Measurements from ENCODE around the gene LYRM4. TPM values are rescaled to one million over a fixed set of nuclear protein-coding genes. Genes with fewer than 3 reads are reported as not detected.

LYRM4 gene
- total RNA-seq, 2 experiments from 2014 or later, result 24.8 to 28.1 TPM

DNA sequence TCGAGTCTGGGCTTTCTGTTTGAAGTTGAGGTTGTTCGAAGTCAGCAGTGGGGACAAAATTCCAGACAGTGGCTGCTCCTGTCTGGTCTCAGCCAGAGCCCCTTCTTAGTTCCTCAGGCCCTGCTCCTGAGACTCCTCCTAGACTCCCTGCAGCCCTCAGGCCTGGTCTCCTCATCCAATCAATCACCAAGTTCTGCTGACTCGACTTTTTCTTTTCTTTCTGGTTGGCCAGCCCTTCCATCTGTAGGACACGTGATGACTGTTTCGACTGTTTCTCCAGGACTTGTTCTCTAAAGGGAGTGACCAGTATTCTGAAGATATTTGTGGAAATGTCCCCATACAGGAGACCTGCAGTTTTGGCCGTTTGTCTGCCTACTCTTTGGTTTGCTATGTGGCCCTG lies 156.1 kb downstream of the LYRM4 start:
- Mint-ChIP-seq H3K36me3 (ENCODE audit: low read depth) (no peaks in the 10 kb centered on the region), H3K9me3 (no peaks in the 10 kb centered on the region), H3K4me1 (ENCODE audit: low read depth) (no peaks in the 10 kb centered on the region), H3K4me3 (no peak overlapping the region), H3K27me3 (no peaks in the 10 kb centered on the region), H3K27ac (no peak overlapping the region)
- Histone ChIP-seq H3K4me1 (ENCODE audit: insufficient read depth, low read length) (no peaks in the 10 kb centered on the region), H3K27ac (ENCODE audit: low read depth in 1 of 2, low read length in 2 of 2) (no peak overlapping the region), H3K4me3 (ENCODE audit: low read length) (no peak overlapping the region), H3K36me3 (ENCODE audit: insufficient read depth, low read length) (no peaks in the 10 kb centered on the region), H3K27me3 (ENCODE audit: control insufficient read depth in 1 of 2, insufficient read depth in 2 of 2, low read length in 2 of 2) (no peaks in the 10 kb centered on the region), H3K9me3 (ENCODE audit: control insufficient read depth in 1 of 2, insufficient read depth in 1 of 2, low read length in 2 of 2) (no peaks in the 10 kb centered on the region)
- POLR2A ChIA-PET, result no interaction called here
- no peak for DNase-seq
- TF ChIP-seq, protein P1, sequence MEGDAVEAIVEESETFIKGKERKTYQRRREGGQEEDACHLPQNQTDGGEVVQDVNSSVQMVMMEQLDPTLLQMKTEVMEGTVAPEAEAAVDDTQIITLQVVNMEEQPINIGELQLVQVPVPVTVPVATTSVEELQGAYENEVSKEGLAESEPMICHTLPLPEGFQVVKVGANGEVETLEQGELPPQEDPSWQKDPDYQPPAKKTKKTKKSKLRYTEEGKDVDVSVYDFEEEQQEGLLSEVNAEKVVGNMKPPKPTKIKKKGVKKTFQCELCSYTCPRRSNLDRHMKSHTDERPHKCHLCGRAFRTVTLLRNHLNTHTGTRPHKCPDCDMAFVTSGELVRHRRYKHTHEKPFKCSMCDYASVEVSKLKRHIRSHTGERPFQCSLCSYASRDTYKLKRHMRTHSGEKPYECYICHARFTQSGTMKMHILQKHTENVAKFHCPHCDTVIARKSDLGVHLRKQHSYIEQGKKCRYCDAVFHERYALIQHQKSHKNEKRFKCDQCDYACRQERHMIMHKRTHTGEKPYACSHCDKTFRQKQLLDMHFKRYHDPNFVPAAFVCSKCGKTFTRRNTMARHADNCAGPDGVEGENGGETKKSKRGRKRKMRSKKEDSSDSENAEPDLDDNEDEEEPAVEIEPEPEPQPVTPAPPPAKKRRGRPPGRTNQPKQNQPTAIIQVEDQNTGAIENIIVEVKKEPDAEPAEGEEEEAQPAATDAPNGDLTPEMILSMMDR (IDR thresholded peaks at IDR 0.05), result no peak
- ATAC-seq (ENCODE audit: poor library complexity), result no peak
- CTCF ChIA-PET, result no interaction called here
- intact Hi-C loops (cut with DNase I, micrococcal nuclease), result no loop called here

DNA sequence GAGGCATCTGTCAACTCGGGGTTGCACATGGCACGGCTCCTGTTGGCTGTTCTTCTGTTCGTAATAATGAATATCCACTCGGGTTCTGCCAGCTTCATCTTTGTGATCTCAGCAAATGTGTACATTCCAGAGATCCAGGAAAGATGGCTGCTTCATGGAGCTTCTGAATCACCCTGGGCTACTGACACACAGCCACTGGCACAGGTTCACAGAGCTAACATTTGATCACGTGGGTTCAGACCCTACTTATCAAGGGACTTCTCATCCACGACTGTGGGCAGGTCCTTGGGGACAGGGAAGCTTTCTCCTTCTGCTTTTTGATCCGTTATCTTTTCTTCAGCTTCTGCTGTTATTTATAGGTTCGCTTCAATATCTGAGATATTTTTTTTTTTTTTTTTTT lies 157.5 kb downstream of the LYRM4 start:
- ChIA-PET POLR2A (no interaction called here), CTCF (no interaction called here)
- Mint-ChIP-seq H3K9me3 (no peaks in the 10 kb centered on the region), H3K27ac (no peak overlapping the region), H3K36me3 (ENCODE audit: low read depth) (no peaks in the 10 kb centered on the region), H3K4me1 (ENCODE audit: low read depth) (no peaks in the 10 kb centered on the region), H3K27me3 (no peaks in the 10 kb centered on the region), H3K4me3 (no peak overlapping the region)
- no peaks in the 10 kb centered on the region for H3K4me1 ChIP-seq (ENCODE audit: insufficient read depth, low read length)
- H3K27ac ChIP-seq (ENCODE audit: low read depth in 1 of 2, low read length in 2 of 2), result no peak overlapping the region
- DNase-seq (no peak), ATAC-seq (ENCODE audit: poor library complexity) (no peak)
- H3K27me3 ChIP-seq (ENCODE audit: control insufficient read depth in 1 of 2, insufficient read depth in 2 of 2, low read length in 2 of 2), result no peaks in the 10 kb centered on the region
- TF ChIP-seq, protein P1 (IDR thresholded peaks at IDR 0.05), result no peak
- H3K4me3 ChIP-seq (ENCODE audit: low read length), result no peak overlapping the region
- intact Hi-C loops (cut with DNase I, micrococcal nuclease), result no loop called here
- H3K36me3 ChIP-seq (ENCODE audit: insufficient read depth, low read length), result no peaks in the 10 kb centered on the region
- no peaks in the 10 kb centered on the region for H3K9me3 ChIP-seq (ENCODE audit: control insufficient read depth in 1 of 2, insufficient read depth in 1 of 2, low read length in 2 of 2)

DNA sequence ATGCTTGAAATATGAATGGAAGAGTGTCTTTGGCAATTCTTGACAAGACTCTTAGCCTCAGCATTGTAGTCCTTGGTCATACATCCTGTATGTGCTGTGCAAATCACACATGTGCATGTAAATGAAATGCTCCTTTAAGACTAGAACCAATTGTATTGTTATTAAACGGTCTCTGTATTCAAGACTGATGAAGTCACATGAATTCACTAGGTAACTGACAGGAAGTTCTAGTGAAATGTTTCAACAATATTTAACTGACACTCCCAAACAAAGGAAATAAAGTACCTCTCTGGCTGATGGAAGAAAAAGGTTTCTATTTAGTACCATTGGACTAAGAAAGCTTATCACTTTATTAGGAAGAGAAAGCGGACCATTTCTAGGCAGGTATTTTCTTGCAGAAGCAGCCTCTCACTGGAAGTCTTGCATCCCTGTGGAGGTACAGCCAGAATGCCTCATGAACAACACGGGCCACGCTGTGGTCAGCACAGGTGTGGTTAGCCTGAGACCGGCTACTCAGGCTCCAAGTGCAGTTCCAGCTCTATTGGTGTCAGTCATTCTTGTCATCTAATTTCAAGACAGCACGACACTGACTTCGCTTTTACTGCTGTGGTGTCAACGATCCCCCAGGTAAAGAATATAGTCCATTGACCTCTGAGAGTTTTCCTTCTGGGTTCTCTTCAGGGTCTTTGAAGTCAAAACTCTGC lies 158.3 kb downstream of the LYRM4 start:
- no peaks in the 10 kb centered on the region for H3K36me3 ChIP-seq (ENCODE audit: insufficient read depth, low read length)
- no peaks in the 10 kb centered on the region for H3K4me1 Mint-ChIP-seq (ENCODE audit: low read depth)
- CTCF ChIA-PET, result no interaction called here
- POLR2A ChIA-PET, result no interaction called here
- H3K27ac Mint-ChIP-seq, result no peak overlapping the region
- no peaks in the 10 kb centered on the region for H3K4me1 ChIP-seq (ENCODE audit: insufficient read depth, low read length)
- H3K4me3 ChIP-seq (ENCODE audit: low read length), result no peak overlapping the region
- no peaks in the 10 kb centered on the region for H3K9me3 Mint-ChIP-seq
- intact Hi-C loops (cut with DNase I, micrococcal nuclease), result no loop called here
- no peaks in the 10 kb centered on the region for H3K27me3 Mint-ChIP-seq
- DNase-seq, result no peak
- H3K9me3 ChIP-seq (ENCODE audit: control insufficient read depth in 1 of 2, insufficient read depth in 1 of 2, low read length in 2 of 2), result no peaks in the 10 kb centered on the region
- no peak for ATAC-seq (ENCODE audit: poor library complexity)
- no peaks in the 10 kb centered on the region for H3K36me3 Mint-ChIP-seq (ENCODE audit: low read depth)
- H3K27me3 ChIP-seq (ENCODE audit: control insufficient read depth in 1 of 2, insufficient read depth in 2 of 2, low read length in 2 of 2), result no peaks in the 10 kb centered on the region
- no peak overlapping the region for H3K4me3 Mint-ChIP-seq
- H3K27ac ChIP-seq (ENCODE audit: low read depth in 1 of 2, low read length in 2 of 2), result no peak overlapping the region
- TF ChIP-seq, protein P1 (IDR thresholded peaks at IDR 0.05), result no peak

Data from CD4-positive, alpha-beta T cell (primary cell).